ENCODE results near the gene TMEM87A.

Gene TMEM87A

DNA sequence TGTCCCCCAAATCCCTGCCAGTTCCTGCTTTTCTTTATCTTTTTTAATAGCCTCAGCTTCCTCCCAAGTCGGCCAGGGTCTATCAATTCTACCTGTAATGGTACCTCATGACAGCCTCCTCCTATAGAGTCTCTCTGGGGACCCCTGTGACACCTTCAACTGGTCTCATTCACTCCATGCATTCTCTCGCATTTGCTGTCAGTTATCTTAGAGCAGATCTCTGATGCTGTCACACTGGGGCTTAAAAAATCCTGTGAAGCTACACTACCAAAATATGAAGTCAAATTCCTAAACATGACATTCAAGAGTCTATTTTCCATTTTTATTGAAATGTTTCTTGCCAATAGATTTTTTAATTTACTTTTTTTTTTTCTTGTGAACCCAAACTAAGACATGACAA, 70.6 kb downstream of the TMEM87A start:
- peak in 1 of 2 donors; percentile 68 for DNase-seq
- H3K14ac ChIP-seq (ENCODE audit: low read length): no peak overlapping the region
- H3K4ac ChIP-seq (ENCODE audit: low read depth, low read length): no peak overlapping the region
- H3K79me1 ChIP-seq (ENCODE audit: low read length): peaks cover under 1% of the 10 kb centered on the region
- no peak overlapping the region for H4K8ac ChIP-seq (ENCODE audit: low read depth, low read length)
- H2BK12ac ChIP-seq (ENCODE audit: low read length): no peak overlapping the region
- H3K23ac ChIP-seq (ENCODE audit: low read length): no peak overlapping the region
- H4K12ac ChIP-seq (ENCODE audit: low read depth, low read length): no peak overlapping the region
- no peak overlapping the region for H2BK5ac ChIP-seq (ENCODE audit: low read depth, low read length, poor library complexity)
- H2BK120ac ChIP-seq (ENCODE audit: insufficient read depth, low read length, poor library complexity): no peak overlapping the region
- no peak overlapping the region for H2AK5ac ChIP-seq (ENCODE audit: low read length)
- H3K9ac ChIP-seq (ENCODE audit: low read length): no peak overlapping the region
- H3K79me2 ChIP-seq (ENCODE audit: control insufficient read depth, insufficient read depth, low read length, poor library complexity): peaks cover 2% of the 10 kb centered on the region
- peaks cover 4 to 6% of the 10 kb centered on the region in 2 experiments for H3K36me3 ChIP-seq (ENCODE audit: control insufficient read depth in 1 of 2, insufficient read depth in 2 of 2, low read length in 2 of 2)
- no peak overlapping the region for H3K27ac ChIP-seq (ENCODE audit: low read depth, low read length)
- H4K91ac ChIP-seq (ENCODE audit: low read depth, low read length): no peak overlapping the region
- no peak overlapping the region for H3K18ac ChIP-seq (ENCODE audit: low read length)
- no peak overlapping the region for H2AFZ ChIP-seq (ENCODE audit: insufficient read depth, low read length, poor library complexity)
- H3K4me2 ChIP-seq (ENCODE audit: low read length): no peak overlapping the region
- no peak overlapping the region for H3K4me3 ChIP-seq (ENCODE audit: low read depth, low read length)
- H3K9me3 ChIP-seq (ENCODE audit: insufficient read depth, low read depth, low read length): no peaks in the 10 kb centered on the region
- no peaks in the 10 kb centered on the region for H3K27me3 ChIP-seq (ENCODE audit: insufficient read depth, low read length)
- peaks cover 0 to 5% of the 10 kb centered on the region in 2 experiments for H3K4me1 ChIP-seq (ENCODE audit: control insufficient read depth in 1 of 2, insufficient read depth in 2 of 2, low read length in 2 of 2)
- WGBS (ENCODE audit: extremely low coverage, insufficient coverage, insufficient read length): no CpG with 5 or more reads among the region's 2 CpGs

DNA sequence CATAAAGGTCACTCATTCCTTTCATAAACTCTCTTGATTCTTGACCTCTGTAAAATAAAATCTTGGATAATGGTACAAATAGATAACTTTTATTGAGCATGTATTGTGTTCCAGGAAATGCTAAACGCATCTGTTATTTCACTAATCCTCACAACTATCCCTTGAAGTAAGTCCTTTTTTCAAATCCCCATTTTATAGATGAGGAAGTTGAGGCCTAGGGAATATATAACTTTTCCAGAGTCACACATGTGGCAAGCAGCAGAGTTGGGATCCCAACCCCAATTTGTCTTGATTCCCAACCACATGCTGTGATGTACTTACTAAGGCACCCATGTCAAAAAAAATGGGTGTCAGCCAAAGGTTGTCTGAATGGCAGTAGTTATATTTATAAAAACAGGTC, 71.4 kb downstream of the TMEM87A start:
- no peak overlapping the region for H3K18ac ChIP-seq (ENCODE audit: low read length)
- no peak overlapping the region for H3K9ac ChIP-seq (ENCODE audit: low read length)
- no peak overlapping the region for H3K4ac ChIP-seq (ENCODE audit: low read depth, low read length)
- no peaks in the 10 kb centered on the region for H3K4me1 ChIP-seq (ENCODE audit: control insufficient read depth in 1 of 2, insufficient read depth in 2 of 2, low read length in 2 of 2)
- no peak overlapping the region for H4K91ac ChIP-seq (ENCODE audit: low read depth, low read length)
- no peaks in the 10 kb centered on the region for H3K79me2 ChIP-seq (ENCODE audit: control insufficient read depth, insufficient read depth, low read length, poor library complexity)
- no peak overlapping the region for H2BK120ac ChIP-seq (ENCODE audit: insufficient read depth, low read length, poor library complexity)
- H2BK12ac ChIP-seq (ENCODE audit: low read length): no peak overlapping the region
- no peaks in the 10 kb centered on the region for H3K9me3 ChIP-seq (ENCODE audit: insufficient read depth, low read depth, low read length)
- WGBS (ENCODE audit: extremely low coverage, insufficient coverage, insufficient read length): no CpG with 5 or more reads among the region's 1 CpG
- H3K14ac ChIP-seq (ENCODE audit: low read length): no peak overlapping the region
- no peak overlapping the region for H3K27ac ChIP-seq (ENCODE audit: low read depth, low read length)
- no peak overlapping the region for H2AK5ac ChIP-seq (ENCODE audit: low read length)
- no peak overlapping the region for H3K4me3 ChIP-seq (ENCODE audit: low read depth, low read length)
- no peak overlapping the region for H4K8ac ChIP-seq (ENCODE audit: low read depth, low read length)
- no peak for DNase-seq
- H2BK5ac ChIP-seq (ENCODE audit: low read depth, low read length, poor library complexity): no peak overlapping the region
- no peak overlapping the region for H2AFZ ChIP-seq (ENCODE audit: insufficient read depth, low read length, poor library complexity)
- no peaks in the 10 kb centered on the region for H3K79me1 ChIP-seq (ENCODE audit: low read length)
- no peak overlapping the region for H3K23ac ChIP-seq (ENCODE audit: low read length)
- H4K12ac ChIP-seq (ENCODE audit: low read depth, low read length): no peak overlapping the region
- H3K4me2 ChIP-seq (ENCODE audit: low read length): no peak overlapping the region
- H3K36me3 ChIP-seq (ENCODE audit: control insufficient read depth in 1 of 2, insufficient read depth in 2 of 2, low read length in 2 of 2): peaks cover 6 to 8% of the 10 kb centered on the region in 2 experiments
- H3K27me3 ChIP-seq (ENCODE audit: insufficient read depth, low read length): no peaks in the 10 kb centered on the region

DNA sequence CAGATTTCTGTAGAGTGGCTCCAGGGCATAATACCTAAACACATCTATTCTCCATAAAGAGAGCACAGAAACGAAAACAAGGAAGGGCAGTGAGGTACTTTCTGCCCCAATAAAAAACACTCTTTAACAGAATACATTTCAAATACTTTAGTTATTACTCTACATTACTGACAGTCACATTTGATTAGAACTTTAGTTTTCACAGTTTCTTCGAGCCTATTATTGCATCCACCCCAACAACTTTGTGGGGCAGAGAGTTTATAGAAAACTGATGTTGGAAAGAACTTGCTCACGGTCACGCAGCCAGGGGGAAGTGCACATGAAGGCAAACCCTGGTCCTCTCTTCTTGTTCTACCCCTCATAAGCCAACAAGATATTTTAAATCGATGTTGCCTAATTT, 74.1 kb downstream of the TMEM87A start:
- H3K4me3 ChIP-seq (ENCODE audit: low read depth, low read length): no peak overlapping the region
- no peak overlapping the region for H4K91ac ChIP-seq (ENCODE audit: low read depth, low read length)
- H3K4me1 ChIP-seq (ENCODE audit: control insufficient read depth in 1 of 2, insufficient read depth in 2 of 2, low read length in 2 of 2): no peaks in the 10 kb centered on the region
- H3K27ac ChIP-seq (ENCODE audit: low read depth, low read length): no peak overlapping the region
- peaks cover 8% of the 10 kb centered on the region in 2 experiments for H3K36me3 ChIP-seq (ENCODE audit: control insufficient read depth in 1 of 2, insufficient read depth in 2 of 2, low read length in 2 of 2)
- no peak overlapping the region for H3K9ac ChIP-seq (ENCODE audit: low read length)
- no peak overlapping the region for H3K14ac ChIP-seq (ENCODE audit: low read length)
- no peak overlapping the region for H2AK5ac ChIP-seq (ENCODE audit: low read length)
- H3K18ac ChIP-seq (ENCODE audit: low read length): no peak overlapping the region
- DNase-seq: no peak
- H3K23ac ChIP-seq (ENCODE audit: low read length): no peak overlapping the region
- H2BK5ac ChIP-seq (ENCODE audit: low read depth, low read length, poor library complexity): no peak overlapping the region
- H3K9me3 ChIP-seq (ENCODE audit: insufficient read depth, low read depth, low read length): no peaks in the 10 kb centered on the region
- H3K4ac ChIP-seq (ENCODE audit: low read depth, low read length): no peak overlapping the region
- no peak overlapping the region for H4K8ac ChIP-seq (ENCODE audit: low read depth, low read length)
- H3K79me2 ChIP-seq (ENCODE audit: control insufficient read depth, insufficient read depth, low read length, poor library complexity): no peaks in the 10 kb centered on the region
- no peaks in the 10 kb centered on the region for H3K79me1 ChIP-seq (ENCODE audit: low read length)
- H2BK12ac ChIP-seq (ENCODE audit: low read length): no peak overlapping the region
- no peak overlapping the region for H3K4me2 ChIP-seq (ENCODE audit: low read length)
- no peak overlapping the region for H4K12ac ChIP-seq (ENCODE audit: low read depth, low read length)
- WGBS (ENCODE audit: extremely low coverage, insufficient coverage, insufficient read length): no CpG with 5 or more reads among the region's 5 CpGs
- no peak overlapping the region for H2AFZ ChIP-seq (ENCODE audit: insufficient read depth, low read length, poor library complexity)
- H2BK120ac ChIP-seq (ENCODE audit: insufficient read depth, low read length, poor library complexity): no peak overlapping the region
- H3K27me3 ChIP-seq (ENCODE audit: insufficient read depth, low read length): no peaks in the 10 kb centered on the region

DNA sequence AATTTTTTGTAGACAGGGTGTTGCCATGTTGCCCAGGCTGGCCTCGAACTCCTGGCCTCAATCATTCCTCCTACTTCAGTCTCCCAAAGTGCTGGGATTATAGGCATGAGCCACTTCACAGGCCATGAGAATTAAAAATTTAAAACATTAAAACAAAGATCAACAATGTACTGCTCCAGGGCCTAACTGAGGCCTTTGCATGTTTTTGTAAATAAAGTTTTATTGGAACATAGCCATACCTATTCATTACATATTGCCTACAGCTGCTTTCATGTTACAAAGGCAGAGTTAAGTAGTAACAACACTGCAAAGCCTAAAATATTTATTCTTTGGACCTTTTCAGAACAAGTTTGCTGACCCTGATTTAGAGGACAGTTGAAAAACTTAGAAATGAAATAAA, 74.7 kb downstream of the TMEM87A start:
- Histone ChIP-seq H3K9ac (ENCODE audit: low read length) (no peak overlapping the region), H3K9me3 (ENCODE audit: insufficient read depth, low read depth, low read length) (no peaks in the 10 kb centered on the region), H3K79me1 (ENCODE audit: low read length) (no peaks in the 10 kb centered on the region), H3K27ac (ENCODE audit: low read depth, low read length) (no peak overlapping the region), H4K12ac (ENCODE audit: low read depth, low read length) (no peak overlapping the region), H3K4me2 (ENCODE audit: low read length) (no peak overlapping the region), H4K8ac (ENCODE audit: low read depth, low read length) (no peak overlapping the region), H3K4me1 (ENCODE audit: control insufficient read depth in 1 of 2, insufficient read depth in 2 of 2, low read length in 2 of 2) (no peaks in the 10 kb centered on the region), H3K18ac (ENCODE audit: low read length) (no peak overlapping the region), H2BK120ac (ENCODE audit: insufficient read depth, low read length, poor library complexity) (no peak overlapping the region), H2BK12ac (ENCODE audit: low read length) (no peak overlapping the region), H3K14ac (ENCODE audit: low read length) (no peak overlapping the region), H2BK5ac (ENCODE audit: low read depth, low read length, poor library complexity) (no peak overlapping the region), H3K27me3 (ENCODE audit: insufficient read depth, low read length) (no peaks in the 10 kb centered on the region), H3K36me3 (ENCODE audit: control insufficient read depth in 1 of 2, insufficient read depth in 2 of 2, low read length in 2 of 2) (peaks cover 4 to 6% of the 10 kb centered on the region in 2 experiments), H3K4ac (ENCODE audit: low read depth, low read length) (no peak overlapping the region), H3K4me3 (ENCODE audit: low read depth, low read length) (no peak overlapping the region), H3K23ac (ENCODE audit: low read length) (no peak overlapping the region), H3K79me2 (ENCODE audit: control insufficient read depth, insufficient read depth, low read length, poor library complexity) (no peaks in the 10 kb centered on the region), H4K91ac (ENCODE audit: low read depth, low read length) (no peak overlapping the region), H2AK5ac (ENCODE audit: low read length) (no peak overlapping the region), H2AFZ (ENCODE audit: insufficient read depth, low read length, poor library complexity) (no peak overlapping the region)
- DNase-seq: no peak
- WGBS (ENCODE audit: extremely low coverage, insufficient coverage, insufficient read length): no CpG with 5 or more reads among the region's 1 CpG

All from trophoblast cell (in vitro differentiated cells and primary cell).